ENCODE data around the gene GNG2. TPM values are rescaled to one million over a fixed set of nuclear protein-coding genes. Genes with fewer than 3 reads are reported as not detected.

Gene GNG2
- 18.9 and 19.3 TPM in 2 replicates for total RNA-seq (2021)
- Bru-seq, nascent RNA = percentile 55 among the genes with signal in this experiment
- percentile 45 among the genes with signal in this experiment for BruChase-seq, experiment 1, labeled RNA remaining after a 2-hour chase
- BruChase-seq, experiment 2, labeled RNA remaining after a 6-hour chase = percentile 50 among the genes with signal in this experiment
- long read RNA-seq, transcript GNG2-213 (4 exons, 2,125 nt) = major isoform, 11 of 22 reads
- long read RNA-seq, partial matches to known transcripts = 0 of 22 reads
- long read RNA-seq, other reads (novel, unspliced or antisense) = 10 of 22 reads

- Histone ChIP-seq H3K27ac (ENCODE audit: low read depth, low read length, poor library complexity, severe bottlenecking) (peak within 1 kb of the TSS; percentile 18), H3K27me3 (replicated peaks; ENCODE audit: insufficient read depth, low read depth, low read length, poor library complexity) (no peaks in the 10 kb centered on the region), H3K36me3 (ENCODE audit: insufficient read depth, low read length, poor library complexity, severe bottlenecking) (no peaks in the 10 kb centered on the region), H3K4me3 (ENCODE audit: low read depth, low read length, poor library complexity, severe bottlenecking) (peak within 1 kb of the TSS; percentile 53), H3K4me1 (ENCODE audit: insufficient read depth, low read length, poor library complexity, severe bottlenecking) (peaks cover 13% of the 10 kb centered on the region), H3K9me3 (ENCODE audit: low read depth, low read length, poor library complexity, severe bottlenecking) (no peaks in the 10 kb centered on the region)
- peak; percentile 87 for DNase-seq (ENCODE audit: low spot score)
- intact Hi-C loops (cut with micrococcal nuclease; ENCODE audit: unreplicated experiment) = no loop called here
- ChIA-PET POLR2A (ENCODE audit: low non-redundant PET) (no interaction called here), CTCF (no interaction called here)
- no TSS peak for BruUV-seq (replicated peaks)
- TF ChIP-seq EZH2 (IDR thresholded peaks at IDR 0.05; ENCODE audit: borderline replicate concordance, low read depth, low read length, poor library complexity, severe bottlenecking) (no peak), CTCF (conservative IDR thresholded peaks at IDR 0.05; ENCODE audit: low read depth, low read length) (no peak)
Measured at GRCh38 chr14:51860164-51860824, at the start of gene GNG2. Gene GNG2 (plus strand): TSS chr14:51860612. CDS start chr14:51950679, 90,067 bp downstream.

- Histone ChIP-seq H3K27ac (ENCODE audit: low read depth, low read length, poor library complexity, severe bottlenecking) (no peak overlapping the region), H3K27me3 (replicated peaks; ENCODE audit: insufficient read depth, low read depth, low read length, poor library complexity) (no peaks in the 10 kb centered on the region), H3K36me3 (ENCODE audit: insufficient read depth, low read length, poor library complexity, severe bottlenecking) (no peaks in the 10 kb centered on the region), H3K4me1 (ENCODE audit: insufficient read depth, low read length, poor library complexity, severe bottlenecking) (no peaks in the 10 kb centered on the region), H3K4me3 (ENCODE audit: low read depth, low read length, poor library complexity, severe bottlenecking) (no peak overlapping the region), H3K9me3 (ENCODE audit: low read depth, low read length, poor library complexity, severe bottlenecking) (no peaks in the 10 kb centered on the region)
- intact Hi-C loops (cut with micrococcal nuclease; ENCODE audit: unreplicated experiment) = no loop called here
- TF ChIP-seq CTCF (conservative IDR thresholded peaks at IDR 0.05; ENCODE audit: low read depth, low read length) = no peak
- no peak for TF ChIP-seq EZH2 (IDR thresholded peaks at IDR 0.05; ENCODE audit: borderline replicate concordance, low read depth, low read length, poor library complexity, severe bottlenecking)
- no peak for DNase-seq (ENCODE audit: low spot score)
- ChIA-PET CTCF (no interaction called here), POLR2A (ENCODE audit: low non-redundant PET) (no interaction called here)
- BruUV-seq (replicated peaks) = no TSS peak
Measured at GRCh38 chr14:51811706-51812105, 48.7 kb upstream of the GNG2 start.

GRCh38 chr14:51816031-51816430 is 44.4 kb upstream of the GNG2 start:
- no peak for TF ChIP-seq EZH2 (IDR thresholded peaks at IDR 0.05; ENCODE audit: borderline replicate concordance, low read depth, low read length, poor library complexity, severe bottlenecking)
- no peak for TF ChIP-seq CTCF (conservative IDR thresholded peaks at IDR 0.05; ENCODE audit: low read depth, low read length)
- no peak overlapping the region for H3K27ac ChIP-seq (ENCODE audit: low read depth, low read length, poor library complexity, severe bottlenecking)
- H3K36me3 ChIP-seq (ENCODE audit: insufficient read depth, low read length, poor library complexity, severe bottlenecking) = no peaks in the 10 kb centered on the region
- no peak for DNase-seq (ENCODE audit: low spot score)
- H3K27me3 ChIP-seq (replicated peaks; ENCODE audit: insufficient read depth, low read depth, low read length, poor library complexity) = no peaks in the 10 kb centered on the region
- ChIA-PET CTCF (no interaction called here), POLR2A (ENCODE audit: low non-redundant PET) (no interaction called here)
- H3K9me3 ChIP-seq (ENCODE audit: low read depth, low read length, poor library complexity, severe bottlenecking) = no peaks in the 10 kb centered on the region
- no TSS peak for BruUV-seq (replicated peaks)
- intact Hi-C loops (cut with micrococcal nuclease; ENCODE audit: unreplicated experiment) = no loop called here
- H3K4me1 ChIP-seq (ENCODE audit: insufficient read depth, low read length, poor library complexity, severe bottlenecking) = no peaks in the 10 kb centered on the region
- H3K4me3 ChIP-seq (ENCODE audit: low read depth, low read length, poor library complexity, severe bottlenecking) = no peak overlapping the region
